H1 (cell line): ENCODE data around the gene ZNF860. TPM values are rescaled to one million over a fixed set of nuclear protein-coding genes. Genes with fewer than 3 reads are reported as not detected.

Experiments used
- ASH2L ChIP-seq: fragments of 200-600, 300-600 bp; sonication (generic); IDR thresholded peaks from one replicate; pipeline ENCODE4 v1.7.1; 2017; ENCODE audit warnings: low read length
- BRCA1 ChIP-seq: IDR thresholded peaks from 2 replicates; pipeline ENCODE4 v1.6.1; 2012; ENCODE audit warnings: low read depth, low read length, improper control_type of control experiment
- FOSL1 ChIP-seq: IDR thresholded peaks from 2 replicates; pipeline ENCODE4 v1.6.1; 2011; ENCODE audit warnings: mild to moderate bottlenecking, low read depth, low read length, moderate library complexity; ENCODE audit not compliant: insufficient read depth
- GABPA ChIP-seq: IDR thresholded peaks from 2 replicates; pipeline ENCODE4 v1.6.1; 2011; ENCODE audit warnings: mild to moderate bottlenecking, low read length, moderate library complexity, borderline replicate concordance; ENCODE audit not compliant: insufficient read depth
- JUN ChIP-seq: IDR thresholded peaks from 2 replicates; pipeline ENCODE4 v1.6.1; 2011; ENCODE audit warnings: low read depth, mild to moderate bottlenecking, improper control_type of control experiment, low read length
- KDM4A ChIP-seq: IDR thresholded peaks from one replicate; pipeline ENCODE4 v1.7.1; 2012; ENCODE audit warnings: low read depth, mild to moderate bottlenecking, moderate library complexity, low read length, inconsistent platforms; ENCODE audit not compliant: severe bottlenecking
- PHF8 ChIP-seq: fragments of 200-600 bp; sonication (generic); conservative IDR thresholded peaks from 2 replicates; pipeline ENCODE4 v1.7.1; 2012; ENCODE audit warnings: low read depth, mild to moderate bottlenecking, inconsistent platforms, low read length, moderate library complexity
- POLR2A ChIP-seq, 2 experiments: IDR thresholded peaks; 1 replicate in 1 of 2; 2 replicates in 1 of 2; pipeline ENCODE4 v1.6.1; 2011; ENCODE audit warnings: low read depth in 2 of 2, low read length in 2 of 2, mild to moderate bottlenecking in 2 of 2; ENCODE audit errors: control extremely low read depth in 1 of 2
- RAD21 ChIP-seq, 2 experiments: IDR thresholded peaks in 1 of 2; conservative IDR thresholded peaks in 1 of 2; 2 replicates each; pipeline ENCODE4 v1.6.1; 2011; ENCODE audit warnings: low read depth in 2 of 2, low read length in 2 of 2, improper control_type of control experiment in 1 of 2, inconsistent platforms in 1 of 2, mild to moderate bottlenecking in 1 of 2, moderate library complexity in 1 of 2
- TBP ChIP-seq: IDR thresholded peaks from 2 replicates; pipeline ENCODE4 v1.6.1; 2011; ENCODE audit warnings: low read depth, low read length, improper control_type of control experiment
- TCF12 ChIP-seq: IDR thresholded peaks from 2 replicates; pipeline ENCODE4 v1.6.1; 2011; ENCODE audit warnings: low read depth, mild to moderate bottlenecking, low read length
- polyA plus RNA-seq, 7 experiments: library from polyadenylated mRNA; depleted of rRNA in 3 of 7; stranded (reverse) in 5 of 7; unstranded in 2 of 7; fragments of >200 nt in 5 of 7; fragments of 200-250 nt in 2 of 7; gene quantifications; 1 replicate in 5 of 7; 2 replicates in 1 of 7; 4 replicates in 1 of 7; pipeline versions ENCODE4 v1.2.1 to v1.2.3, GENCODE V29; 2011 to 2013; ENCODE audit warnings: missing spikeins in 2 of 7, mixed read lengths in 2 of 7
- total RNA-seq: library from RNA; stranded (reverse); fragmentation: NEBNext Ultra II Directional; extraction: Animal tissue kit (Norgen Biotek cat#: 25700); gene quantifications from 2 replicates; pipeline ENCODE4 v1.2.1, GENCODE V29; 2021
- TF ChIP-seq, protein P1 (sequence below): IDR thresholded peaks from 2 replicates; pipeline ENCODE4 v1.6.1; 2012; ENCODE audit warnings: low read length, inconsistent platforms
- TF ChIP-seq, protein P2 (sequence below): IDR thresholded peaks from 2 replicates; pipeline ENCODE4 v1.6.1; 2012; ENCODE audit warnings: inconsistent platforms

ZNF860 gene
- total and polyA plus RNA-seq, 2 of the 8 experiments (the other 6 are each of a cell fraction or from before 2014, with no cell fraction given) = 3.2 to 8.6 TPM

DNA sequence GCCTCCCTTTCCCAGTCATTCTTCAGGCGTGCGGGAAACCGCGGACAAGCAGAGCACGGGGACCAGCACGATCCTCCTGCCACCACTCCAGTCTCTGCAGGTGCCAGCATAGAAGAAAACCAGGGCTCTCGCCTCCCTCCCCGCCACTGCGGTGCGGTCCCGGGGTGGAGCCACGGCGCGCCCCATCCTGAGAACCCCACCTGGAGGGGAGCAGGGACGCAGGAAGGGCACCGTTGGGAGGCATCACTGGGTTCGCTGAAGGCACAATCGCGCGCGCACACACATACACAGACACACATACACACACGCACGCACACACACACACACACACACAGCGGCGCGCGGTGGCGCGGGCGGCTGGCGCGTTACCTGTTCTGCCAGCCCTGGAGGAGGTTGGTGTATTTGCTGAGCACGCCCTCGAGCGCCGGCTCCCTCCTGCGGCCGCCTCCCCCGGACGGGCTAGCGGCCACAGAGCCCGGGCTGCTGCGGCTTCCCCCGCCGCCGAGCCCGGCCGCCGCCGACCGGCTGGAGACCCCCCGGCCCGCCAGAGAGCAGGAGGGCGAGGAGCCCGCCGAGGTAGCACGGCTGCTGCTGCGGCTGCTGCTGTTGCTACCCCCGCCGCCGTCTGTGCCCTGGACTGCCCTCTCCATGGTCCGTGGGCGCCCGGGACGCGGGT, 882 bp upstream of the ZNF860 start (continued):
- TF ChIP-seq BRCA1 (no peak), TCF12 (no peak), ASH2L (peak; percentile 77), TBP (no peak; the same call in 1 of the 2 replicates), GABPA (peak; percentile 14; the same call in 1 of the 2 replicates), JUN (no peak), PHF8 (0 out of 2 replicates have a peak, but pooled peaks have one; percentile 7), FOSL1 (no peak), RAD21 (IDR thresholded peaks at IDR 0.05 in 1 of 2, conservative IDR thresholded peaks at IDR 0.05 in 1 of 2; ENCODE audit: low read depth in 2 of 2, low read length in 2 of 2) (peak in 1 of 2 experiments; percentile 19; a peak in 2 of 4 replicates), KDM4A (peak; percentile 93), POLR2A (IDR thresholded peaks at IDR 0.05; ENCODE audit: control extremely low read depth in 1 of 2, low read depth in 2 of 2, low read length in 2 of 2) (peak in 1 of 2 experiments; percentile 45; a peak in 2 of 3 replicates)
- TF ChIP-seq, protein P1, sequence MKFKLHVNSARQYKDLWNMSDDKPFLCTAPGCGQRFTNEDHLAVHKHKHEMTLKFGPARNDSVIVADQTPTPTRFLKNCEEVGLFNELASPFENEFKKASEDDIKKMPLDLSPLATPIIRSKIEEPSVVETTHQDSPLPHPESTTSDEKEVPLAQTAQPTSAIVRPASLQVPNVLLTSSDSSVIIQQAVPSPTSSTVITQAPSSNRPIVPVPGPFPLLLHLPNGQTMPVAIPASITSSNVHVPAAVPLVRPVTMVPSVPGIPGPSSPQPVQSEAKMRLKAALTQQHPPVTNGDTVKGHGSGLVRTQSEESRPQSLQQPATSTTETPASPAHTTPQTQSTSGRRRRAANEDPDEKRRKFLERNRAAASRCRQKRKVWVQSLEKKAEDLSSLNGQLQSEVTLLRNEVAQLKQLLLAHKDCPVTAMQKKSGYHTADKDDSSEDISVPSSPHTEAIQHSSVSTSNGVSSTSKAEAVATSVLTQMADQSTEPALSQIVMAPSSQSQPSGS = no peak
- TF ChIP-seq, protein P2, sequence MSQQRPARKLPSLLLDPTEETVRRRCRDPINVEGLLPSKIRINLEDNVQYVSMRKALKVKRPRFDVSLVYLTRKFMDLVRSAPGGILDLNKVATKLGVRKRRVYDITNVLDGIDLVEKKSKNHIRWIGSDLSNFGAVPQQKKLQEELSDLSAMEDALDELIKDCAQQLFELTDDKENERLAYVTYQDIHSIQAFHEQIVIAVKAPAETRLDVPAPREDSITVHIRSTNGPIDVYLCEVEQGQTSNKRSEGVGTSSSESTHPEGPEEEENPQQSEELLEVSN = peak; percentile 28; the same call in 1 of the 2 replicates
